Transverse colon (tissue), 4 donors: Measurements from ENCODE around the gene SNU13.
A peak's percentile ranks its signal among the peaks of the same experiment; 100 is the strongest.

ENCODE experiments used
- CTCF ChIP-seq, 5 experiments: fragments of 200-600 bp in 3 of 5; fragments of 450-650 bp in 2 of 5; sonication (generic) in 3 of 5; IDR thresholded peaks; 1 replicate in 2 of 5; 2 replicates in 3 of 5; pipeline ENCODE4 v1.5.1; 2016 to 2017; ENCODE audit warnings: antibody characterized with exemption in 5 of 5, inconsistent platforms in 3 of 5, mild to moderate bottlenecking in 2 of 5, moderate library complexity in 1 of 5
- EP300 ChIP-seq: sonication (generic); formaldehyde crosslinking; IDR thresholded peaks from one replicate; pipeline ENCODE4 v1.6.1; 2017; ENCODE audit warnings: antibody characterized with exemption, low read depth
- POLR2A ChIP-seq: fragments of 450-650 bp; IDR thresholded peaks from one replicate; pipeline ENCODE4 v1.6.1; 2016; ENCODE audit warnings: antibody characterized with exemption, mild to moderate bottlenecking, moderate library complexity
- POLR2AphosphoS5 ChIP-seq, 3 donors: sonication (generic); formaldehyde crosslinking; IDR thresholded peaks; one replicate each; pipeline ENCODE4 v1.6.1; 2016; ENCODE audit warnings: antibody characterized with exemption in 3 of 3

DNA sequence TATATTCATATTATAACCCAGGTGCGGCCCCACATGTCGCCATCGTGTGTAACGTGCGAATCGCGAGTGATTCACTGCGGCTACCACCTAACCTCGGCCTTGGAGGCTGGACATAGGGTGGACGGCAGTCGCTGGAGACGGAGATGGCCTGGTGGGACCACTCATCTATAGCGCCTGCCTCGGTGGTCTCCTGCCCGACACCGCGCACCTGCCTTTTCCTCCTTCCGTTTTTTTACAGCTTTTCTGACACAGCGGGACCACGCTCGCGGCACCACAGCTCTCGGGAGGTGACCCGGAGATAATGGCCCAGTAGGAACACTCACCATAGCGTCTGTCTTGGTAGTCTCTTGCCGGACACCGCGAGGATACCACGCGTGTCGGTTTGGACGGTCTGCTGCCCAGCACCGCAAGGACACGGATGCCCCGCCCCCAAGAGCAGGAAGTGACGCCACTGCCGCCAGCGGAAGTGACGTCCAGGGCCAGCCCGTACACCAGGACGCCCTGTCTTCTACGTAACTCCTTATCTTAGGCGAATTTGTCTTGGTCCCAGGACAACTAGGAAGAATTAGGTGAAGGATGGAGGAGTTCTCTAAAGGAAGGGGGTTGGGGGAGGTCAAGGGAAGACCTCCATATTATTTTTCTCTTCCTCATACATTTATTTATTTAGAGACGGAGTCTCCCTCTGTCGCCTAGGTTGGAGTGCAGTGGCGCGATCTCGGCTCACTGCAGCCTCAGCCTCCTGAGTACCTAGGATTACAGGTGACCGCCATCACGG, 6.4 kb downstream of the SNU13 start:
- TF ChIP-seq CTCF (IDR thresholded peaks at IDR 0.05) (peak in 1 of 5 experiments; percentile 7), POLR2A (peak; percentile 78), POLR2AphosphoS5 (IDR thresholded peaks at IDR 0.05) (peak; percentile 90 to 95 (median 93)), EP300 (no peak)
